Measurements from ENCODE around the gene C3orf52.

C3orf52 gene

GRCh38 chr3:112119962-112120836 is 34.0 kb downstream of the C3orf52 start:
- DNase-seq (ENCODE audit: low read depth) = no peak

GRCh38 chr3:112121577-112122547 is 35.7 kb downstream of the C3orf52 start:
- no peak for DNase-seq (ENCODE audit: low read depth)

- DNase-seq (ENCODE audit: low read depth) = no peak
Measured at GRCh38 chr3:112122870-112123269, 36.7 kb downstream of the C3orf52 start.

GRCh38 chr3:112123548-112123947 is 37.4 kb downstream of the C3orf52 start:
- DNase-seq (ENCODE audit: low read depth) = no peak

GRCh38 chr3:112124907-112125607 is 38.9 kb downstream of the C3orf52 start:
- no peak for DNase-seq (ENCODE audit: low read depth)

- DNase-seq (ENCODE audit: low read depth) = no peak
Measured at GRCh38 chr3:112126511-112126911, 40.3 kb downstream of the C3orf52 start.

GRCh38 chr3:112127522-112128494 is 41.6 kb downstream of the C3orf52 start:
- DNase-seq (ENCODE audit: low read depth) = no peak

- peak; percentile 27 for DNase-seq (ENCODE audit: low read depth)
Measured at GRCh38 chr3:112128843-112129727, 42.9 kb downstream of the C3orf52 start.

GRCh38 chr3:112129925-112130637 is 43.9 kb downstream of the C3orf52 start:
- DNase-seq (ENCODE audit: low read depth) = no peak

GRCh38 chr3:112130638-112130993 is 44.4 kb downstream of the C3orf52 start:
- DNase-seq (ENCODE audit: low read depth) = no peak

GRCh38 chr3:112131111-112131510 is 44.9 kb downstream of the C3orf52 start:
- no peak for DNase-seq (ENCODE audit: low read depth)

- no peak for DNase-seq (ENCODE audit: low read depth)
Measured at GRCh38 chr3:112132088-112132487, 45.9 kb downstream of the C3orf52 start.

GRCh38 chr3:112132554-112132953 is 46.4 kb downstream of the C3orf52 start:
- no peak for DNase-seq (ENCODE audit: low read depth)

- DNase-seq (ENCODE audit: low read depth) = no peak
Measured at GRCh38 chr3:112132975-112133448, 46.8 kb downstream of the C3orf52 start, which contains the start of gene GCSAM. Gene GCSAM, minus strand, starts transcription at chr3:112133248. Its CDS starts 128 bp downstream, at chr3:112133120.

- no peak for DNase-seq (ENCODE audit: low read depth)
Measured at GRCh38 chr3:112133626-112134334, 47.6 kb downstream of the C3orf52 start.

- DNase-seq (ENCODE audit: low read depth) = no peak
Measured at GRCh38 chr3:112134335-112135124, 48.3 kb downstream of the C3orf52 start.

- no peak for DNase-seq (ENCODE audit: low read depth)
Measured at GRCh38 chr3:112136046-112136445, 49.9 kb downstream of the C3orf52 start.

Measured in GM04504 (cell line).